ENCODE results near the gene GLDN. TPM values are rescaled to one million over a fixed set of nuclear protein-coding genes. Genes with fewer than 3 reads are reported as not detected.

GLDN gene
- total RNA-seq, 4 donors from 2014 or later: 2.2 to 9.9 (median 4.3) TPM

DNA sequence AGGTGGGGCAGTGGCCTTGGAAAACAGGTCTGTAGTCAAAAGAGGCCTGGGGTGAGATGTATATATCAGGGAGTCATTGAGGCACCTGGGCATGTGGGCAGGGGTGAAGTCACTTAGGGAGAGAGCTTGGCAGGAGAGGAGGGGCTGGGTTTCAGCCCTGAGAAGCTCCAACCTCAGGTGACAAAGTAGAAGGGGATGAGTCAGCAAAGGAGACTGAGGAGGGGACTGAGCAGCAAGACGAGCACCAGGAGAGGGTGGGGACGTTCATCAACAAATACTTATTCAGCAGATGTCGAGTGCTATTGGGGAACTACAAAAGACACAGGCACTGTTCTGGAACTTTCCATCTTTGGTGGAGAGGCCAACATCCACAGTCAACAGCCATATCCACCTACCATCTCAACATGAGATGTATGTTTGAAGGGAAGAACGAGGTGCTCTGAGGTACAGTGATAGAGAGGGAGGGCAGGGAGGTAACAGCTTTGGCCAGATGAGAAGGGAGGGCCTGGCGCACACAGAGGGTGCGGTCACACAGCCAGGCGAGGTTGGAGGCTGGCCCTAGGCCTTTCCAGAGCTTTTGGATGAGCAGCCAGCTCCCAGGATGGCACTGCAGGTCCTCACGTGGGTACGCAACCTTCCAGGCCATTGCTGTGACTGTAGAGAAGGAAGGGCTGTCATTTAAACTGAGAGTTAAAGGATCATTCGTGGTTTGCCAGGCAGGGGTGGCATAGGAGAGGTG, 45.7 kb downstream of the GLDN start:
- Histone ChIP-seq H3K4me3 (no peak overlapping the region), H3K27me3 (peaks cover 0 to 22% (median 0%) of the 10 kb centered on the region in 4 donors), H3K4me1 (no peaks in the 10 kb centered on the region), H3K27ac (replicated peaks in 1 of 4) (no peak overlapping the region), H3K9me3 (no peaks in the 10 kb centered on the region), H3K36me3 (no peaks in the 10 kb centered on the region)
- no peak for TF ChIP-seq EP300 (IDR thresholded peaks at IDR 0.05)
- intact Hi-C loops (cut with DNase I): no loop called here
- WGBS: 80% methylated on average over 10 of the region's 10 CpGs
- no peak for DNase-seq (ENCODE audit: extremely low spot score)

DNA sequence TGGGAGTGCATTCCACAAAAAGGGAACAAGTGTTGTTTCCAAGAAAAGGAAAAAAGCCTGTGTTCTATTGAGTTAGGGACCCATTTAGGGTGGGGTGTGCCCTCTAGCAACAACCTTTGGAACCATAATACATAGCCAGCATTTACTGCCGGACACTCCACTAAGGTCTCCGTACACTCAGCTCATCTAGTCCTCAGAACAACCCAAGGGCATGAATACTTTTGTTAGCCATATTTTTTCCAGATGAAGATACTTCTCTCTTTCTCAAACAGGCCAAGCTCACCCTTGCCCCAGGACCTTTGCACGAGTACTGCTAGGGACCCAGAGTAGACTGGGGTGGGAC, 46.2 kb downstream of the GLDN start:
- H3K4me3 ChIP-seq: no peak overlapping the region
- no peak for DNase-seq (ENCODE audit: extremely low spot score)
- H3K4me1 ChIP-seq: no peaks in the 10 kb centered on the region
- no peaks in the 10 kb centered on the region for H3K9me3 ChIP-seq
- H3K36me3 ChIP-seq: no peaks in the 10 kb centered on the region
- intact Hi-C loops (cut with DNase I): no loop called here
- peaks cover 0 to 22% (median 0%) of the 10 kb centered on the region in 4 donors for H3K27me3 ChIP-seq
- WGBS: 87% methylated on average over 3 of the region's 3 CpGs
- no peak overlapping the region for H3K27ac ChIP-seq (replicated peaks in 1 of 4)
- TF ChIP-seq, protein P1, sequence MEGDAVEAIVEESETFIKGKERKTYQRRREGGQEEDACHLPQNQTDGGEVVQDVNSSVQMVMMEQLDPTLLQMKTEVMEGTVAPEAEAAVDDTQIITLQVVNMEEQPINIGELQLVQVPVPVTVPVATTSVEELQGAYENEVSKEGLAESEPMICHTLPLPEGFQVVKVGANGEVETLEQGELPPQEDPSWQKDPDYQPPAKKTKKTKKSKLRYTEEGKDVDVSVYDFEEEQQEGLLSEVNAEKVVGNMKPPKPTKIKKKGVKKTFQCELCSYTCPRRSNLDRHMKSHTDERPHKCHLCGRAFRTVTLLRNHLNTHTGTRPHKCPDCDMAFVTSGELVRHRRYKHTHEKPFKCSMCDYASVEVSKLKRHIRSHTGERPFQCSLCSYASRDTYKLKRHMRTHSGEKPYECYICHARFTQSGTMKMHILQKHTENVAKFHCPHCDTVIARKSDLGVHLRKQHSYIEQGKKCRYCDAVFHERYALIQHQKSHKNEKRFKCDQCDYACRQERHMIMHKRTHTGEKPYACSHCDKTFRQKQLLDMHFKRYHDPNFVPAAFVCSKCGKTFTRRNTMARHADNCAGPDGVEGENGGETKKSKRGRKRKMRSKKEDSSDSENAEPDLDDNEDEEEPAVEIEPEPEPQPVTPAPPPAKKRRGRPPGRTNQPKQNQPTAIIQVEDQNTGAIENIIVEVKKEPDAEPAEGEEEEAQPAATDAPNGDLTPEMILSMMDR (IDR thresholded peaks at IDR 0.05): no peak
- TF ChIP-seq POLR2AphosphoS5 (IDR thresholded peaks at IDR 0.05) (no peak), POLR2A (IDR thresholded peaks at IDR 0.05; ENCODE audit: low read depth) (no peak), EP300 (IDR thresholded peaks at IDR 0.05) (no peak)

DNA sequence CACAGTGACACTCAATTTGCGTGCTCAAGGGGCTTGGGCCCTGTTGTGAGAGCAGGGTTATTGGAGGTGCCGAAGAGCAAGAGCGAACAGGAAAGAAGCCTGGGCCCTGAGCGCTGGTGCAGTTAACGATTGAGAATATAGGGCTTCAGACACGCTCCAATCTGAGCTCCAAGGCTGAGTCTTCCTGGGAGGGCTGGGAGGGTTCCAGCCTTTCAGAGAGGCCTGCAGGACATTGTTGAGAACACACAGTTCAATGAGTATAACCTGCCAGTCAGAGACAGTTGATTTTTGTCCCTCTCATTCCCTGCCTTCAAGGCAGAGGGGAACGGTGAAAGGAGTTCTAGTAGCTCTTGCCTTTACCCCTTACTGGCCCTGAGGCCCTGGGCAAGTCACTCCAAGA, 47.3 kb downstream of the GLDN start:
- Histone ChIP-seq H3K36me3 (no peaks in the 10 kb centered on the region), H3K4me3 (no peak overlapping the region), H3K4me1 (no peaks in the 10 kb centered on the region), H3K27ac (replicated peaks in 1 of 4) (no peak overlapping the region), H3K9me3 (no peaks in the 10 kb centered on the region), H3K27me3 (peaks cover 0 to 22% (median 0%) of the 10 kb centered on the region in 4 donors)
- WGBS: 92% methylated on average over 7 of the region's 7 CpGs
- intact Hi-C loops (cut with DNase I): no loop called here
- TF ChIP-seq POLR2AphosphoS5 (IDR thresholded peaks at IDR 0.05): no peak
- TF ChIP-seq POLR2A (IDR thresholded peaks at IDR 0.05; ENCODE audit: low read depth): no peak
- TF ChIP-seq, protein P1 (IDR thresholded peaks at IDR 0.05): no peak
- no peak for TF ChIP-seq EP300 (IDR thresholded peaks at IDR 0.05)
- DNase-seq (ENCODE audit: extremely low spot score): no peak

DNA sequence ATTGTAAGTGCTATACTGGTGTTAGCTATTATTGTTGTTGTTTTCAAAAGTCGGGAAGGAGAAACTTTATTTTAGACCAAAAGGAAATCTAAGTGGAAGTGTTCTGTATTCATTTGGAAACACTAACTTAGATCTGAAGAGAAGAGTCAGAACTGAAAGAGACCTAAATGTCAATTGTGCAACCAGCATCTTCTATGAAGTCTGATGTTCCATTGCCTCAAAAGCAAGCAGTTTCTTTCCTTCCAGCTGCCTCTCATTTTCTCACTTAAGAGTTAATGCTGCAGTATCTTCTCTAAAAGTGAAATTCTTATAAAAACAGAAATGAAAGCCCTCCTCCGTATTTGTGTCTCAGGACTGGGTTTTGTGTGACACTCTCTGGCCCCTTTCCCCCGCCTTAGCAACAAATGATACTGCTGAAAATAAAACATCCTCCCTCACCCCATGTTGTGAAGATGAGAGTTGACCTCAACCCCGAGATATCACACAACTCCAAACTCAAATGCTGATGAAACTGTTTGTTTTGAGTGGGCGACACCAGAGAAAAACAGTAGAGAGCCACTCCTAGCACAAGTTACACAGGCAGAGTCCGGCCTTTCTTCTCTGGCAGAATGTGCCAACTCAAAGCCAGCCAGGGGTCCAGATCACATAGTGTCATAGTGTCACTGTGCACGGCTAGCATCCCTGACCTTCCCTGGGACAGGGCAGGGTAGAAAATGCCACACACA, 48.9 kb downstream of the GLDN start:
- 76% methylated on average over 6 of the region's 7 CpGs for WGBS
- intact Hi-C loops (cut with DNase I): no loop called here

DNA sequence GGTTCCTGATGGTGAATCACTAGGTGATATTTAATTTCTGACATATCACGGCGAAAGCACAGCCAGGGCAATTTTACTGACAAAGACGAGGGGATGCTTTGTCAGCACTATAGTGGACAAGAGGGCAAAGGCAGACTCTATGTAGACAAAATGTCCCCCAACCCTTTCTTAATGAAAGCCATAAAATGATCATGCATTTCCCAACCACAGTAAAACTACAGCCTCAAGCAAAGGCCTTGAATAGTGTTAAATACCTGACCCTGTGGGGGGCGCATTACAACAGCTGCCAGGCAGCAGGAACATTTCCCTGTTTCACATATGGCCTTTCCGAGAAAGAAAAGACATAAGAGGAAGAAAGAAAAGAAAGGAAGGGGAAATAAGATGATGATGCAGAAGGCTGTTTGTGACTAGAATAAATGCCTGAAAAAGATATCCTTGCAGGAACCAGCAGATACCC, 49.5 kb downstream of the GLDN start:
- H3K9me3 ChIP-seq: no peaks in the 10 kb centered on the region
- no peaks in the 10 kb centered on the region for H3K36me3 ChIP-seq
- H3K4me1 ChIP-seq: no peaks in the 10 kb centered on the region
- DNase-seq (ENCODE audit: extremely low spot score): no peak
- 85% methylated on average over 5 of the region's 5 CpGs for WGBS
- peaks cover 0 to 5% (median 0%) of the 10 kb centered on the region in 4 donors for H3K27me3 ChIP-seq
- H3K27ac ChIP-seq (replicated peaks in 1 of 4): no peak overlapping the region
- no peak for TF ChIP-seq POLR2AphosphoS5 (IDR thresholded peaks at IDR 0.05)
- TF ChIP-seq, protein P1 (IDR thresholded peaks at IDR 0.05): no peak
- no peak for TF ChIP-seq POLR2A (IDR thresholded peaks at IDR 0.05; ENCODE audit: low read depth)
- no peak for TF ChIP-seq EP300 (IDR thresholded peaks at IDR 0.05)
- intact Hi-C loops (cut with DNase I): no loop called here
- no peak overlapping the region for H3K4me3 ChIP-seq

More for the DNA sequence above, 48.9 kb downstream of the GLDN start:
- TF ChIP-seq, protein P1 (IDR thresholded peaks at IDR 0.05): no peak
- TF ChIP-seq POLR2AphosphoS5 (IDR thresholded peaks at IDR 0.05) (no peak), POLR2A (IDR thresholded peaks at IDR 0.05; ENCODE audit: low read depth) (no peak), EP300 (IDR thresholded peaks at IDR 0.05) (no peak)
- no peaks in the 10 kb centered on the region for H3K36me3 ChIP-seq
- H3K4me3 ChIP-seq: no peak overlapping the region
- peaks cover 0 to 8% (median 0%) of the 10 kb centered on the region in 4 donors for H3K27me3 ChIP-seq
- no peaks in the 10 kb centered on the region for H3K9me3 ChIP-seq
- no peak for DNase-seq (ENCODE audit: extremely low spot score)
- no peaks in the 10 kb centered on the region for H3K4me1 ChIP-seq
- no peak overlapping the region for H3K27ac ChIP-seq (replicated peaks in 1 of 4)
